Right ventricle myocardium inferior (tissue), 1 donor: ENCODE results near the gene SULF2. TPM values are rescaled to one million over a fixed set of nuclear protein-coding genes. Genes with fewer than 3 reads are reported as not detected.

Source experiments
- ATAC-seq: fragments of 200-7000 bp; cut with Tn5 transposase; one replicate; pipeline ENCODE4 v1.9.1; 2020; ENCODE audit warnings: mild to moderate bottlenecking, moderate library complexity
- DNase-seq: peaks from one replicate; pipeline ENCODE4 v3.0.0; 2021; ENCODE audit errors: missing footprints
- intact Hi-C: fragments of 100-400 bp; cut with DNase I; formaldehyde crosslinking; loops from one replicate; pipeline ENCODE4 v1.11.0; 2022
- total RNA-seq: library from RNA; stranded (reverse); fragmentation: NEBNext Ultra II Directional; extraction: Animal tissue kit (Norgen Biotek cat#: 25700); gene quantifications from one replicate; pipeline ENCODE4 v1.2.1, GENCODE V29; 2021
- donor health status: DM: no; HTN: yes; CAD: no; lungs with severe emphysema.

The SULF2 gene
- total RNA-seq, 1 donor from 2014 or later = 29.5 TPM

GRCh38 chr20:47668313-47669151, 116.7 kb downstream of the SULF2 start:
- ATAC-seq (no peak), DNase-seq (no peak)
- intact Hi-C loops = no loop called here

DNA sequence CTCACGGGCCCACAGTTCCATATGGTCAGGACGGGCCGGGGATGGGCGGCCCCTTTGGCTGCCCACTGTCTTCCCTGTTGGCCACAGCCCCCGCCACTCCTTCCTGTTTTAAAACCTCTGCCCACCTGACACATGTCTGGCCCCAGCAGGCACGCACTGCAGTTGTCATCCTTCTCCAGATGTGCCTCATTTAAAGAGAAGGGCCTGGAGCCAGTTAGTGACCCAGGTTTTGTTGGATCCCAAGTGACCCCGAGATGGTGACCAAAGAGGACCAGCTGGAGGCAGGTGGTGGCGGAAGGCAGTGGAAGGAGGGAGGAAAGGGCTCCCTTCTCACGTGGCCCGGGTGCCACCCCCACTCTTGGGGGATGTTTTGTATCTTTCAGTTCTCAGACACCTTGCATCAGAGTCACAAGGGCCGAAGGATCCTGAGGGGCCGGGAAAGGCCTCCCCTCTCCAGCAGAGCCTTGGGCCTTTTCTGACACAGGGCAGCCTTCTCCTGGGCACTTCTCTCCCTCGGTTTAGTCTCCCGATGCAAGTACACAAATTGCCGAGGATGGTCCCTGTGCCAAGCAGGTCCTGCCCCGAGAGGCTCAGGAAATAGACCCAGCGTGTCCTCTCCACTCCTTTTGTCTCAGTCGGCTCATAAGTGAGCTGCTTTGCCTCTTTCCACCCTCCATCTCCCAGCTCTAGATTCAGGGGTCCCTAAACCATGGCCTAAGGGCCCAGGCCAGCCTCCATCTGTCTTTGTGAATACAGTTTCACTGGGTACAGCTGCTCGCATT, 117.6 kb downstream of the SULF2 start:
- intact Hi-C loops = no loop called here
- no peak for DNase-seq
- no peak for ATAC-seq

- no peak for DNase-seq
- intact Hi-C loops = no loop called here
- no peak for ATAC-seq
Observed at GRCh38 chr20:47667086-47667485, 118.2 kb downstream of the SULF2 start.

DNA sequence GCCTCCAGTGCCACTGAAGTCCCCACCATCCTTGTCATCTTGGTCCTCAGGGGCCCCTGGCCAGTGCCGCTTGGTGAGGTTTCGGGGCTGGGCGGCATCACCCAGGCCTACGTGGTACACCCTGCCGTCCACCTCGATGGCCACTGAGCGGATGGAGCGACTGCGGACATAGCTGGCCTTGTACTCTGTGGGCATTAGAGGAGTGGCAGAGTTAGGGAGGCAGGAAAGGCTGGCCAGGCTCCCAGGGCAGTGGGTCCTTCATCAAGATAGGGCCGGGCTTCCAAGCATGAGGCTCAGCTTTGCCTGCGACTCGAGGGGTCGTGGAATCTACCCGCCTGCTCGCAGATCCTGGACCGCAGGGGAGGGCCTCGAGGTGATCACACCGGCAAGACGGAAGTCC, 119.0 kb downstream of the SULF2 start:
- no peak for ATAC-seq
- intact Hi-C loops = no loop called here

DNA sequence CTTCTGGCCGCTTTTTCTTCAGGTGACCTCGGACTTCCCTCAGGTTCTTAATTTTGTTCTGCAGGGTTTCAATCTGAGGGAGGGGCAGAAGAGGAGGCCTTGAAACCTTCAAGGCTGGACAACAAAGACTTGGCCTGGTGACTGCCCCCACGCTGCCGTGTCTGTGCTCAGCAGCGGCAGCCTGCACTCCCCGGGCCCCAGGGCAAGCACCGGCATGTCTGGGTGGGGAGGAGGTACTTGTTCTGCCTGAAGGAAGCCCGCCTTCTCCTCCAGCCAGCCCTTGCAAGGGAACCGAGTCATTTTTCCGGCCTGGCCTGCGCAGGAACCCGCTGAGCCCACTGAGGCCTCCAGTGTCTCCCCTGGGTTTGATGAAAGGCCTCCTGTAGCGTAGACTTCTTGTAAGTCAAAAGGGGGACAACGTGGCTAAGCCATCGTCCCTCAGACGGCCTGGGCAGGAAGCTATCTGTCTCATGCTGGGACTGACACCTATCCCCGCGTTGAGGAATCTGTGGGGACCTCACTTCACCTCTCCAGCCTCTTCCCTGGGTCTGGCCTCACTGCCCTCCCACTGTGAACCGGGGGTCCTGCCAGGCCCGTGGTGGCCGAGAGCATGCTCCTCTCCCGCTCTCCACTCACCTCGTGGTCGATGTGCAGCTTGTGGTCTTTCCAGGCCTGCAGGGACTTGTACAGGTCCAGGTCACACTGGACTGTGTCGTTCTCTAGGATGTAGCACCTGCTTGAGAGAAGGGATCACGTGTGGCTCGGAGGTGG, 119.9 kb downstream of the SULF2 start:
- intact Hi-C loops = no loop called here
- peak; percentile 35 for DNase-seq
- ATAC-seq = no peak

More for the DNA sequence above, 119.0 kb downstream of the SULF2 start:
- DNase-seq = no peak

GRCh38 chr20:47664744-47665143, 120.5 kb downstream of the SULF2 start:
- peak; percentile 2 for DNase-seq
- no peak for ATAC-seq
- intact Hi-C loops = no loop called here

DNA sequence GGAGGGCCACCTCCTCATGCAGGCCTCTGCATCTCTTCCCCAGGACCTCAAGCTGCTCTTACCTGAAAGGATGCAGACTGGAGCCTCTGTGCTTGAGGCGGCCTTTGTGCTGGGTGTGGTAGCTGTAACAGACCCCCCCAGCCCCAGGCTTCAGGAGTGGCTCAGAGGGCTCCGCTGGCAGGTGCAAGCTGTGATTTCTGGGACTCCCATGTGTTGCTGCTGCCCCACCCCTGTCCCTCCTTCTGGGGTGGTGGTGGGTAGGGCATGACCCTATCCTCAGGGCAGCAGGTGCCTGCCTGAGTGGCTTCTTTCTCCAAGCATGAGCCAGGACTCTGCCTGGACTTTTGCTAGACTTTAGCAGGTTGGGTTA, 121.2 kb downstream of the SULF2 start:
- DNase-seq = no peak
- no peak for ATAC-seq
- intact Hi-C loops = no loop called here

DNA sequence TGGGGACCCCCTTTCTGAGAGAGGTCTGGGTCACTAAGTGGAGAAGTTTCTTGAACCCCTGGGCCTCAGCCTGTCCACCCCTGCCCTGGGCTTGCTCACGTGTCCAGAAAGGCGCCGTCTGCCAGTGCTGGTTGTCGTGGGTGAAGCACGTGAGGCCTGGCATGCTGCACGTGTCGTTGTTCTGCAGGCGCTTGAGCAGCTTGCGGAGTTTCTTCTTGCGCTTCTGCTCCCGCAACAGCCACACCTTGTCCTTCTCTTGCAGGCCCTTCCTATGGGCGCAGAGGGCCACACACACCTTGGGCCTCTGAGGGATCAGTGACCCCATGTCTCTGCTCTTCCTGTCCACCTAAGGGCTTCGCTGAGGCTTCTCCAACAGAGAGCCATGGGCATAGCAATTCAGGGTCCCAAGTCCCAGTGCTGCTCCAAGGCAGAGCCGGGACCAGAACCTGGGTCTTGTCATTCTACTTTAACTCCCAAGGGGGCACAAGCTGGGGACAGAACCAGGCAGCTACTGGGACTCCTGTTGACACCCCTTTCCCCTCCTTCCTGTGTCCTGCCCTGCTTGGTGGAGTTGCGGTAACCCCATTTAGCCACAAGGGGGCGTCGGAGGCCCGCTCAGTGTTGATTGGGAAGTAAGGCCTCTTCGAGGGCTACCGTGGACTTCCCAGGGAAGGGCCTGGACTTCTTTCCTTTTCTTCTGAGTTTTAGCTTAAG, 121.8 kb downstream of the SULF2 start:
- ATAC-seq = peak; percentile 82
- intact Hi-C loops = loop anchor here (1.0 kb wide), 1 partner anchor 958 kb away; no protein-coding TSS in a partner anchor
- peak; percentile 92 for DNase-seq

- ATAC-seq (no peak), DNase-seq (no peak)
- intact Hi-C loops = loop anchor here (1.0 kb wide), 1 partner anchor 959 kb away; no protein-coding TSS in a partner anchor
Observed at GRCh38 chr20:47662483-47663353, 122.6 kb downstream of the SULF2 start.

GRCh38 chr20:47661714-47662113, 123.6 kb downstream of the SULF2 start:
- ATAC-seq (no peak), DNase-seq (no peak)
- intact Hi-C loops = no loop called here

DNA sequence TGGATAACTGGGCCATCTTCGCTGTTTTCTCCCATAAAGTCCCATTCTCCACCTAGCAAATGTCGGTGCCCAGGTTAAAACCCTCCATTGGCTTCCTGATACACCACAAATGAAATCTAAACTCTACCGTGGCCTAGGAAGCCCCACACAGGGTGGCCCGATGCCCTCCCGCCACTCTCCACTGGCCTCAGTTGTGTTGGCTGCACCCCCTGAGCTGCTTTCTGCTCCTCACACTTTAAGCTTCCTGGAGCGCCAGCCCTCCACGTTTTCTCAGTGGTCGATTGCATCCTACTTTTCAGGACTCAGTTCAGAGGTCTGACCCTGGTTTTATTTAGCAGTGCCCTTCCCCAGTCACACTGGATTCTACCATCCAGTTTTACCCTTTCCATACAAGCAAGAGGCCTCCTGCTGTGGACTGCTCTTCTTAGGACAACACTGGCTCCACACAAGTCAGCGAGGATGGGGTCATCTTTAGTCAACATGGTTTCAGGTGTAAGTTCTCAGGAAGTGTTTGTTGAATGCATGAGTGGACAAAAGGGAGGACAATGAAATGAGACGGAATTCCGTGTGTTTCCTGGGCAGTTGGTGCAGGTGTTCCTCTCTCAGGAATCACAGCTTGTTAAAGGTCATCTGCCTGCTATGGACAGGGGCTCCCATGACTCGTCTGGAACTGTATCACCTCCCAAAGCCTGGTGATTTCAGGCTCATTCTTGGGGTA, 124.1 kb downstream of the SULF2 start:
- intact Hi-C loops = no loop called here
- ATAC-seq = no peak
- DNase-seq = no peak

DNA sequence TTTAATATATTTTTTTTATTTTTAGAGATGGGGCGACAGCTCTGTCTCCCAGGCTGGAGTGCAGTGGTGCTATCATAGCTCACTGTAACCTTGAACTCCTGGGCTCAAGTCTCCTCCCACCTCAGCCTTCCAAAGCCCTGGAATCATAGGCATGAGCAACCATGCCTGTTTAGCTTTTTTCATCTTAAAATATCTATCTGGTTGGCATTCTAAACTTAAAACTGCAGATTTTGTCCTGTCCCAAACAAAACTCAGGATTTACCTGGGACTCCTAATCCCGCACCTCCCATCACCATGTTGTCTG, 124.7 kb downstream of the SULF2 start:
- ATAC-seq (no peak), DNase-seq (no peak)
- intact Hi-C loops = no loop called here

GRCh38 chr20:47659904-47660601, 125.2 kb downstream of the SULF2 start:
- ATAC-seq = no peak
- no peak for DNase-seq
- intact Hi-C loops = no loop called here

DNA sequence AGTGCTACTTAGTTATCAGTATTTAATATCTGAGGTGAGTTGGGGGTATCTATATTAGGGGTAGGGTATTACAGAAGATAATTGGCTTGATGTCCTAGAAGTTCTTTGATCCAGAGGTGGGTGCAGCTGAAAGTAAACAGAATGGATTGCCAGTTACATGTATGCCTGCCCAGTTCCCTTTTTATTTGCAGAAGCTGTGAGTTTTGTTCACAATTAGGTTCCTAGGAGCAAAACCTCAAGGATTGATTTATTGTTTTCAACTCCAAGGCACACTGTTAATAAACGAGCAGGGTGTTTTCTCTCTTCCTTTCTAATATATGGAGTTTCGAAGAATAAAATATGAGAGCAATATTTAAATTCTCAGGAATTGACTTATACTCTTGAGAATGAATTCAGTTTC, 129.0 kb downstream of the SULF2 start:
- DNase-seq (no peak), ATAC-seq (no peak)
- intact Hi-C loops = no loop called here

DNA sequence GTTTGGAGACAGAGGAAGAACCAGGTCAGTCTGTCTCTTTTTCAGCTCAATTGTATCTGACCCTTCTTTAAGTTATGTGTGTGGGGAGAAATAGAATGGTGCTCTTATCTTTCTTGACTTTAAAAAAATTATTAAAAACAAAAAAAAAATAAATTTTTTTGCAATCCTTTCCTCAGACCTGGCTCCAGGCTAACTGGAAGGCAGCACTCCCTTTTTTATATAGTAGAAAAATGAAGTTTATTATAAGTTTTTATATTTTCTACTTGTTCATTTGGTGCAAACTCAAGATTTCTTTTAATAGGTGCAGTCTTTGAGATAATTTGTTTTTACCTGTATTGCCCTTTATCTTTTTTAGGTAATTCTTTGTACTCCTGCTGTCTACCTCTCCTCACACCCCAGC, 129.6 kb downstream of the SULF2 start:
- no peak for DNase-seq
- ATAC-seq = no peak
- intact Hi-C loops = no loop called here

- ATAC-seq (no peak), DNase-seq (no peak)
- intact Hi-C loops = no loop called here
Observed at GRCh38 chr20:47654370-47654769, 130.9 kb downstream of the SULF2 start.

GRCh38 chr20:47653869-47654268, 131.4 kb downstream of the SULF2 start:
- intact Hi-C loops = no loop called here
- no peak for ATAC-seq
- no peak for DNase-seq
